CD4-positive, alpha-beta T cell (primary cell): ENCODE data around the gene LSAMP. TPM values are rescaled to one million over a fixed set of nuclear protein-coding genes. Genes with fewer than 3 reads are reported as not detected.
"Not testable (repeated sequence)": the region's sequence is repeated elsewhere in the genome, so short reads cannot be mapped to it uniquely, and the experiment has no call there.

Experiments
- ATAC-seq: fragments of 200-7000 bp; cut with Tn5 transposase; one replicate; pipeline ENCODE4 v1.10.0; 2022; ENCODE audit warnings: mild to moderate bottlenecking; ENCODE audit not compliant: poor library complexity
- CTCF ChIA-PET: fragments of 350-600 bp; sonication (Branson Sonifier 250); formaldehyde crosslinking; loops from one replicate; lab custom pipeline; 2021; ENCODE audit warnings: antibody characterized with exemption, inconsistent platforms; lab: Charles Lee
- POLR2A ChIA-PET: fragments of 350-600 bp; sonication (Branson Sonifier 250); formaldehyde crosslinking; loops from one replicate; lab custom pipeline; 2021; ENCODE audit warnings: antibody characterized with exemption, inconsistent platforms; lab: Charles Lee
- DNase-seq, 14 experiments: peaks; one replicate each; pipeline ENCODE4 v3.0.0-alpha.2; 2013 to 2020; ENCODE audit warnings: mixed read lengths in 2 of 14
- H3K27ac ChIP-seq, 2 donors: one replicate each; pipeline versions ENCODE4 v1.5.1 to v1.7.0; 2013; ENCODE audit warnings: low read length in 2 of 2, low read depth in 1 of 2, mild to moderate bottlenecking in 1 of 2
- H3K27me3 ChIP-seq, 2 experiments: 1 replicate in 1 of 2; 2 replicates in 1 of 2; pipeline versions ENCODE4 v1.6.1 to v1.7.0; 2013; ENCODE audit warnings: low read length in 2 of 2, control low read depth in 1 of 2, mild to moderate bottlenecking in 1 of 2, moderate library complexity in 1 of 2; ENCODE audit not compliant: insufficient read depth in 2 of 2, control insufficient read depth in 1 of 2
- H3K36me3 ChIP-seq: one replicate; pipeline ENCODE4 v1.6.1; 2013; ENCODE audit warnings: low read length, control low read depth; ENCODE audit not compliant: insufficient read depth
- H3K4me1 ChIP-seq: one replicate; pipeline ENCODE4 v1.6.1; 2013; ENCODE audit warnings: low read length, control low read depth; ENCODE audit not compliant: insufficient read depth
- H3K4me3 ChIP-seq: one replicate; pipeline ENCODE4 v1.5.1; 2013; ENCODE audit warnings: mild to moderate bottlenecking, low read length, moderate library complexity
- H3K9me3 ChIP-seq, 2 experiments: 1 replicate in 1 of 2; 2 replicates in 1 of 2; pipeline versions ENCODE4 v1.6.1 to v1.7.0; 2013; ENCODE audit warnings: low read length in 2 of 2, mild to moderate bottlenecking in 2 of 2, control low read depth in 1 of 2, moderate library complexity in 1 of 2; ENCODE audit not compliant: control insufficient read depth in 1 of 2, insufficient read depth in 1 of 2
- H3K27ac Mint-ChIP-seq: one replicate; pipeline ENCODE4 v1.8.0; 2020; ENCODE audit warnings: mixed read lengths
- H3K27me3 Mint-ChIP-seq: one replicate; pipeline ENCODE4 v1.8.0; 2021; ENCODE audit warnings: mixed read lengths
- H3K36me3 Mint-ChIP-seq: one replicate; pipeline ENCODE4 v1.8.0; 2021; ENCODE audit warnings: low read depth, mixed read lengths
- H3K4me1 Mint-ChIP-seq: one replicate; pipeline ENCODE4 v1.8.0; 2021; ENCODE audit warnings: low read depth, mixed read lengths
- H3K4me3 Mint-ChIP-seq: one replicate; pipeline ENCODE4 v1.8.0; 2020; ENCODE audit warnings: mild to moderate bottlenecking, mixed read lengths
- H3K9me3 Mint-ChIP-seq: one replicate; pipeline ENCODE4 v1.8.0; 2020; ENCODE audit warnings: mixed read lengths
- intact Hi-C, 2 experiments: fragments of 100-400 bp; cut with DNase I in 1 of 2; cut with micrococcal nuclease in 1 of 2; formaldehyde crosslinking; loops; one replicate each; pipeline versions ENCODE4 v1.15.1 to v1.9.0; 2023 to 2025; cut with DNase I, micrococcal nuclease
- total RNA-seq, 174 experiments: library from RNA in 2 of 174; stranded (reverse) in 2 of 174; gene quantifications; one replicate each; pipeline ENCODE4 v1.2.3 and lab custom pipeline; 2021 to 2026
- TF ChIP-seq, protein P1 (sequence below): fragments of 200-600 bp; IDR thresholded peaks from one replicate; pipeline ENCODE4 v1.8.0; 2022; ENCODE audit warnings: antibody characterized with exemption, mild to moderate bottlenecking

The LSAMP gene
- total RNA-seq, 2 experiments from 2014 or later = not detected

DNA sequence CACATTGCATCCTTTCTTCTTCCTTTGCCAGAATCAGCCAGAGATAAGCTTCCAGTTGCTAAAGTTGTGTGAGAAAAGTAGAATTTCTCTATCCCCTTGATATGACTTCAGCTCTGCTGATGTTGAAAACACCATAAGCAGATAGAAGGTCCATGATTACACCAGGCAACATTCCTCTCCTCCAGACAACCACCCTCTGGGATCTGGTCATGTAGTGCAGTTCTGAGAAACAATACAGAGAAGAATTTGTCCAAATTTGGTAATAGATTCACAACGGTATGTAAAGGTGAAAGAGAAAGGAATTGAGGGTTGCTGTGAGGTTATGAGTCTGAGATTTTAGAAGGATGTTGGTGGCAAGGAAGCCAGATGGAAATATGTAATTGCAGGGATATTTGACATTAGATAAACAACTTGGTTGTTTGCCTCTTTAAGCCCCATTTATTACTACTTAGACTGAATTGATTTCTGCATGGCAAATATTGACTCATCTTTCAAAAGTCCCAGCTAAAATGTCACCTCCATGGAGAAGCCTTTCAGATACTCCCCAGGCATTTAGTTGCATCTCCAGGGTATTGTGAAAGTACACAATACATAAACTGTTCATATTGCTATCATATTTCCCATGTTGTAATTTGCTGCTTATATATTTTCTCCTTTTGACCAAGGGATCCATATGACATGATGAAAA lies 687.1 kb downstream of the LSAMP start:
- no peak overlapping the region for H3K4me3 ChIP-seq
- H3K9me3 ChIP-seq = no peaks in the 10 kb centered on the region
- ChIA-PET POLR2A (no interaction called here), CTCF (interaction anchor here (0.8 kb wide), 1 partner anchor 26 kb away, joined by 3 read pairs; no protein-coding TSS in a partner anchor)
- no peak overlapping the region for H3K27ac Mint-ChIP-seq
- no peaks in the 10 kb centered on the region for H3K4me1 Mint-ChIP-seq
- H3K27me3 ChIP-seq = no peaks in the 10 kb centered on the region
- peaks cover 4% of the 10 kb centered on the region for H3K9me3 Mint-ChIP-seq
- ATAC-seq (no peak), DNase-seq (no peak)
- peaks cover 7% of the 10 kb centered on the region for H3K27me3 Mint-ChIP-seq
- TF ChIP-seq, protein P1, sequence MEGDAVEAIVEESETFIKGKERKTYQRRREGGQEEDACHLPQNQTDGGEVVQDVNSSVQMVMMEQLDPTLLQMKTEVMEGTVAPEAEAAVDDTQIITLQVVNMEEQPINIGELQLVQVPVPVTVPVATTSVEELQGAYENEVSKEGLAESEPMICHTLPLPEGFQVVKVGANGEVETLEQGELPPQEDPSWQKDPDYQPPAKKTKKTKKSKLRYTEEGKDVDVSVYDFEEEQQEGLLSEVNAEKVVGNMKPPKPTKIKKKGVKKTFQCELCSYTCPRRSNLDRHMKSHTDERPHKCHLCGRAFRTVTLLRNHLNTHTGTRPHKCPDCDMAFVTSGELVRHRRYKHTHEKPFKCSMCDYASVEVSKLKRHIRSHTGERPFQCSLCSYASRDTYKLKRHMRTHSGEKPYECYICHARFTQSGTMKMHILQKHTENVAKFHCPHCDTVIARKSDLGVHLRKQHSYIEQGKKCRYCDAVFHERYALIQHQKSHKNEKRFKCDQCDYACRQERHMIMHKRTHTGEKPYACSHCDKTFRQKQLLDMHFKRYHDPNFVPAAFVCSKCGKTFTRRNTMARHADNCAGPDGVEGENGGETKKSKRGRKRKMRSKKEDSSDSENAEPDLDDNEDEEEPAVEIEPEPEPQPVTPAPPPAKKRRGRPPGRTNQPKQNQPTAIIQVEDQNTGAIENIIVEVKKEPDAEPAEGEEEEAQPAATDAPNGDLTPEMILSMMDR = no peak
- no peaks in the 10 kb centered on the region for H3K36me3 Mint-ChIP-seq
- no peak overlapping the region for H3K4me3 Mint-ChIP-seq
- no peak overlapping the region for H3K27ac ChIP-seq
- intact Hi-C loops = no loop called here
- H3K36me3 ChIP-seq = no peaks in the 10 kb centered on the region
- no peaks in the 10 kb centered on the region for H3K4me1 ChIP-seq

DNA sequence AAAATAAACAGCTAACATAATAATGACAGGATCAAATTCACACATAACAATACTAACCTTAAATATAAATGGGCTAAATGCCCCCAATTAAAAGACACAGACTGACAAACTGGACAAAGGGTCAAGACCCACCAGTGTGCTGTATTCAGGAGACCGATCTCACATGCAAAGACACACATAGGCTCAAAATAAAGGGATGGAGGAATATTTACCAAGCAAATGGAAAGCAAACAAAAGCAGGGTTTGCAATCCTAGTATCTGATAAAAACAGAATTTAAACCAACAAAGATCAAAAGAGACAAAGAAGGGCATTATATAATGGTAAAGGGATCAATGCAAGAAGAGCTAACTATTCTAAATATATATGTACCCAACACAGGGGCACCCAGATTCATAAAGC lies 692.3 kb downstream of the LSAMP start:
- peaks cover 37% of the 10 kb centered on the region for H3K27me3 Mint-ChIP-seq
- H3K4me1 Mint-ChIP-seq, H3K4me3 Mint-ChIP-seq, H3K9me3 Mint-ChIP-seq, DNase-seq, H3K36me3 ChIP-seq, POLR2A ChIA-PET, ATAC-seq, intact Hi-C loops, H3K27ac Mint-ChIP-seq, H3K4me3 ChIP-seq, H3K27me3 ChIP-seq, H3K36me3 Mint-ChIP-seq, H3K9me3 ChIP-seq, H3K4me1 ChIP-seq, H3K27ac ChIP-seq: not testable (repeated sequence)
- CTCF ChIA-PET = interaction anchor here (1.1 kb wide), 1 partner anchor 31 kb away, joined by 3 read pairs; no protein-coding TSS in a partner anchor
